Endothelial cell of umbilical vein (primary cell): ENCODE results near the gene FAM227B. TPM values are rescaled to one million over a fixed set of nuclear protein-coding genes. Genes with fewer than 3 reads are reported as not detected.

Source experiments
- BruUV-seq: library from RNA; stranded (reverse); fragments of 400-500 nt; replicated peaks from 2 replicates; lab custom pipeline; 2021; lab: Mats Ljungman, UMichigan
- CTCF ChIA-PET: fragments of 300-600, 350-600 bp; sonication (Branson Sonifier 250); formaldehyde crosslinking; loops from one replicate; lab custom pipeline; 2021; ENCODE audit warnings: antibody characterized with exemption, inconsistent platforms; lab: Charles Lee
- POLR2A ChIA-PET: fragments of 300-600, 350-600 bp; sonication (Branson Sonifier 250); formaldehyde crosslinking; loops from one replicate; lab custom pipeline; 2021; ENCODE audit warnings: antibody characterized with exemption, inconsistent platforms; lab: Charles Lee
- DNase-seq: peaks from one replicate; pipeline ENCODE4 v3.0.0-alpha.2; 2011; ENCODE audit warnings: low read depth, low spot score
- FAIRE-seq: peaks from 2 replicates; lab custom pipeline; 2011; peaks lifted over from hg19 to GRCh38; lab: Jason Lieb, UNC
- H2AFZ ChIP-seq: 2 replicates; pipeline ENCODE4 v1.6.0; 2012; ENCODE audit warnings: low read depth, low read length, control low read depth, inconsistent platforms
- H3K27ac ChIP-seq: 2 replicates; pipeline ENCODE4 v1.5.1; 2011; ENCODE audit warnings: low read depth, mild to moderate bottlenecking, control low read depth, low read length, moderate library complexity; ENCODE audit not compliant: insufficient read depth
- H3K27me3 ChIP-seq, 2 experiments: 2 replicates each; pipeline versions ENCODE4 v1.6.0 to v1.6.1; 2011; ENCODE audit warnings: low read length in 2 of 2, mixed read lengths in 1 of 2; ENCODE audit not compliant: control insufficient read depth in 2 of 2, insufficient read depth in 2 of 2
- H3K36me3 ChIP-seq, 2 experiments: 2 replicates in 1 of 2; 3 replicates in 1 of 2; pipeline ENCODE4 v1.5.1; 2011; ENCODE audit warnings: low read length in 2 of 2, mild to moderate bottlenecking in 1 of 2, moderate library complexity in 1 of 2; ENCODE audit not compliant: control insufficient read depth in 2 of 2, insufficient read depth in 2 of 2; ENCODE audit errors: extremely low read depth in 1 of 2
- H3K4me1 ChIP-seq: 3 replicates; pipeline ENCODE4 v1.5.1; 2011; ENCODE audit warnings: mild to moderate bottlenecking, low read length; ENCODE audit not compliant: control insufficient read depth, insufficient read depth; ENCODE audit errors: extremely low read depth
- H3K4me2 ChIP-seq: 2 replicates; pipeline ENCODE4 v1.6.1; 2011; ENCODE audit warnings: low read length, control low read depth, mixed read lengths; ENCODE audit not compliant: insufficient read depth
- H3K4me3 ChIP-seq, 3 experiments: fragments of 200-600 bp in 1 of 3; sonication (generic), shearing (Covaris generic) in 1 of 3; replicated peaks in 1 of 3; 2 replicates each; pipeline ENCODE4 v1.5.1; 2011 to 2016; ENCODE audit warnings: control low read depth in 3 of 3, low read length in 3 of 3, mild to moderate bottlenecking in 2 of 3, inconsistent platforms in 1 of 3, low read depth in 1 of 3, moderate library complexity in 1 of 3; ENCODE audit not compliant: insufficient read depth in 1 of 3
- H3K79me2 ChIP-seq: 2 replicates; pipeline ENCODE4 v1.6.0; 2012; ENCODE audit warnings: low read length, inconsistent platforms; ENCODE audit not compliant: control insufficient read depth, insufficient read depth
- H3K9ac ChIP-seq: replicated peaks from 2 replicates; pipeline ENCODE3; 2011; ENCODE audit warnings: low read length, control low read depth; ENCODE audit not compliant: insufficient read depth; ENCODE audit errors: extremely low read depth
- H3K9me1 ChIP-seq: replicated peaks from 3 replicates; pipeline ENCODE4 v1.6.0; 2011; ENCODE audit warnings: mild to moderate bottlenecking, low read length; ENCODE audit not compliant: control insufficient read depth, insufficient read depth; ENCODE audit errors: extremely low read depth
- H3K9me3 ChIP-seq: replicated peaks from 2 replicates; pipeline ENCODE4 v1.5.1; 2012; ENCODE audit warnings: low read length, inconsistent platforms; ENCODE audit not compliant: control insufficient read depth, insufficient read depth
- H4K20me1 ChIP-seq: replicated peaks from 2 replicates; pipeline ENCODE3; 2011; ENCODE audit warnings: mild to moderate bottlenecking, low read length; ENCODE audit not compliant: control insufficient read depth, insufficient read depth; ENCODE audit errors: extremely low read depth
- EZH2 ChIP-seq: IDR thresholded peaks from 2 replicates; pipeline ENCODE4 v1.6.1; 2012; ENCODE audit warnings: borderline replicate concordance, low read depth, mild to moderate bottlenecking, moderate library complexity, low read length, inconsistent platforms; ENCODE audit not compliant: severe bottlenecking
- FOS ChIP-seq: IDR thresholded peaks from 2 replicates; pipeline ENCODE4 v1.6.1; 2011; ENCODE audit warnings: mild to moderate bottlenecking, low read length, moderate library complexity, borderline replicate concordance; ENCODE audit not compliant: insufficient read depth
- GATA2 ChIP-seq: IDR thresholded peaks from 2 replicates; pipeline ENCODE4 v1.7.0; 2011; ENCODE audit warnings: low read depth, mild to moderate bottlenecking, moderate library complexity, mixed read lengths, low read length; ENCODE audit not compliant: insufficient read length, insufficient read depth
- JUN ChIP-seq: IDR thresholded peaks from 2 replicates; pipeline ENCODE4 v1.6.1; 2011; ENCODE audit warnings: borderline replicate concordance, low read depth; ENCODE audit not compliant: insufficient read length, insufficient read depth
- MYC ChIP-seq: IDR thresholded peaks from one replicate; pipeline ENCODE4 v1.6.1; 2011; ENCODE audit warnings: mild to moderate bottlenecking, low read depth, low read length
- POLR2A ChIP-seq: IDR thresholded peaks from 2 replicates; pipeline ENCODE4 v1.6.1; 2012; ENCODE audit warnings: low read depth, mild to moderate bottlenecking, control low read depth, low read length
- POLR2AphosphoS5 ChIP-seq: IDR thresholded peaks from 2 replicates; pipeline ENCODE4 v1.6.1; 2012; ENCODE audit warnings: low read depth, mild to moderate bottlenecking, control low read depth, low read length, moderate library complexity; ENCODE audit not compliant: insufficient read depth
- dilution Hi-C: fragments of 300-500 bp; cut with MboI; formaldehyde crosslinking; loops from one replicate; pipeline ENCODE4 v1.15.0; 2019; ENCODE audit warnings: low sequenced_read_pairs; ENCODE audit not compliant: extremely low pct_ligation_motif_present
- intact Hi-C: fragments of 100-400 bp; cut with micrococcal nuclease; formaldehyde crosslinking; loops from one replicate; pipeline ENCODE4 v1.10.0; 2022
- polyA plus RNA-seq, 4 experiments: library from polyadenylated mRNA; depleted of rRNA in 3 of 4; stranded (reverse) in 3 of 4; unstranded in 1 of 4; fragments of >200 nt; gene quantifications; 2 replicates each; pipeline versions ENCODE4 v1.2.1 to v1.2.3, GENCODE V29; 2011 to 2012; ENCODE audit warnings: missing spikeins in 1 of 4
- total RNA-seq: library from RNA; stranded (reverse); gene quantifications from 2 replicates; pipeline ENCODE4 v1.2.3, GENCODE V29; 2021
- TF ChIP-seq, protein P1 (sequence below): IDR thresholded peaks from 2 replicates; pipeline ENCODE4 v1.6.1; 2011; ENCODE audit not compliant: insufficient read depth, insufficient read length
- TF ChIP-seq, protein P2 (sequence below), 2 donors: IDR thresholded peaks; 1 replicate in 1 of 2; 2 replicates in 1 of 2; pipeline ENCODE4 v1.5.1; 2011; ENCODE audit warnings: low read length in 2 of 2, mild to moderate bottlenecking in 2 of 2, moderate library complexity in 2 of 2, control low read depth in 1 of 2, inconsistent platforms in 1 of 2, low read depth in 1 of 2; ENCODE audit not compliant: insufficient read depth in 1 of 2; ENCODE audit errors: extremely low read depth in 1 of 2

Gene FAM227B
- total and polyA plus RNA-seq, 2 donors (not counting 3 experiments of a cell fraction or from before 2014, with no cell fraction given) = 1.5 to 1.8 TPM

DNA sequence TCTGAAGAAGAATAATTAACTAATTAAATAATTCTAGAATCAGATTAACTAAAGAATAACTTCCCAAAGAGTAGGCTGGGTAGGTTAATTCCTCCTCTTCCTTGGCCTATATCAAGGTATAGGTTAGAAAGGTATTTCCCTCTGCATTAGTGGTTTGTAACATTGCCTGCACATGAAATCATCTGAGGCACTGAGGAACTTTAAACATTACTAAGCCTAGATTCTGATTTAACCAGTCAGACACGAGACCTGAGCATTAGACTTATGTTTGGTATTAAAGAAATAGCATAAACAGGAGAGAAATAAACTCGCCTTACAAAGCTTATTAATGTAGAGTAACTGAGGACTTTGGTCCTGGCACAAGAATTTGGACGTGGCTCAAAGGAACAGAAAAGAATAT is 113.4 kb downstream of the FAM227B start:
- no peak overlapping the region for H3K9ac ChIP-seq
- no peaks in the 10 kb centered on the region for H3K9me3 ChIP-seq
- H3K4me1 ChIP-seq = no peaks in the 10 kb centered on the region
- DNase-seq = no peak
- H3K27me3 ChIP-seq = no peaks in the 10 kb centered on the region
- dilution Hi-C loops = no loop called here
- H3K79me2 ChIP-seq = no peaks in the 10 kb centered on the region
- no TSS peak for BruUV-seq
- no peaks in the 10 kb centered on the region for H3K9me1 ChIP-seq
- no peak overlapping the region for H3K4me3 ChIP-seq
- H4K20me1 ChIP-seq = no peaks in the 10 kb centered on the region
- ChIA-PET POLR2A (no interaction called here), CTCF (no interaction called here)
- no peaks in the 10 kb centered on the region for H3K36me3 ChIP-seq
- H3K4me2 ChIP-seq = no peak overlapping the region
- H3K27ac ChIP-seq = no peak overlapping the region
- H2AFZ ChIP-seq = no peak overlapping the region
- intact Hi-C loops = no loop called here
- no peak for TF ChIP-seq EZH2
- TF ChIP-seq JUN = no peak
- no peak for TF ChIP-seq POLR2A
- TF ChIP-seq, protein P1, sequence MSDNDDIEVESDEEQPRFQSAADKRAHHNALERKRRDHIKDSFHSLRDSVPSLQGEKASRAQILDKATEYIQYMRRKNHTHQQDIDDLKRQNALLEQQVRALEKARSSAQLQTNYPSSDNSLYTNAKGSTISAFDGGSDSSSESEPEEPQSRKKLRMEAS = no peak
- no peak for TF ChIP-seq FOS
- TF ChIP-seq POLR2AphosphoS5 = no peak
- TF ChIP-seq MYC = no peak
- no peak for TF ChIP-seq GATA2
- TF ChIP-seq, protein P2, sequence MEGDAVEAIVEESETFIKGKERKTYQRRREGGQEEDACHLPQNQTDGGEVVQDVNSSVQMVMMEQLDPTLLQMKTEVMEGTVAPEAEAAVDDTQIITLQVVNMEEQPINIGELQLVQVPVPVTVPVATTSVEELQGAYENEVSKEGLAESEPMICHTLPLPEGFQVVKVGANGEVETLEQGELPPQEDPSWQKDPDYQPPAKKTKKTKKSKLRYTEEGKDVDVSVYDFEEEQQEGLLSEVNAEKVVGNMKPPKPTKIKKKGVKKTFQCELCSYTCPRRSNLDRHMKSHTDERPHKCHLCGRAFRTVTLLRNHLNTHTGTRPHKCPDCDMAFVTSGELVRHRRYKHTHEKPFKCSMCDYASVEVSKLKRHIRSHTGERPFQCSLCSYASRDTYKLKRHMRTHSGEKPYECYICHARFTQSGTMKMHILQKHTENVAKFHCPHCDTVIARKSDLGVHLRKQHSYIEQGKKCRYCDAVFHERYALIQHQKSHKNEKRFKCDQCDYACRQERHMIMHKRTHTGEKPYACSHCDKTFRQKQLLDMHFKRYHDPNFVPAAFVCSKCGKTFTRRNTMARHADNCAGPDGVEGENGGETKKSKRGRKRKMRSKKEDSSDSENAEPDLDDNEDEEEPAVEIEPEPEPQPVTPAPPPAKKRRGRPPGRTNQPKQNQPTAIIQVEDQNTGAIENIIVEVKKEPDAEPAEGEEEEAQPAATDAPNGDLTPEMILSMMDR (IDR thresholded peaks at IDR 0.05; ENCODE audit: extremely low read depth in 1 of 2, insufficient read depth in 1 of 2, low read depth in 1 of 2, low read length in 2 of 2) = no peak
- no peak for FAIRE-seq
